Body of pancreas (tissue), 4 donors: ENCODE results near the gene CCDC83.

Experiments used
- POLR2A ChIP-seq, 3 donors: fragments of 450-650 bp; IDR thresholded peaks; one replicate each; pipeline ENCODE4 v1.6.1; 2016; ENCODE audit warnings: antibody characterized with exemption in 3 of 3, mild to moderate bottlenecking in 2 of 3
- TF ChIP-seq, protein P1 (sequence below), 7 experiments: fragments of 450-650 bp in 4 of 7; fragments of 200-600 bp in 3 of 7; sonication (generic) in 3 of 7; IDR thresholded peaks; one replicate each; pipeline ENCODE4 v1.5.1; 2016 to 2019; ENCODE audit warnings: antibody characterized with exemption in 7 of 7

DNA sequence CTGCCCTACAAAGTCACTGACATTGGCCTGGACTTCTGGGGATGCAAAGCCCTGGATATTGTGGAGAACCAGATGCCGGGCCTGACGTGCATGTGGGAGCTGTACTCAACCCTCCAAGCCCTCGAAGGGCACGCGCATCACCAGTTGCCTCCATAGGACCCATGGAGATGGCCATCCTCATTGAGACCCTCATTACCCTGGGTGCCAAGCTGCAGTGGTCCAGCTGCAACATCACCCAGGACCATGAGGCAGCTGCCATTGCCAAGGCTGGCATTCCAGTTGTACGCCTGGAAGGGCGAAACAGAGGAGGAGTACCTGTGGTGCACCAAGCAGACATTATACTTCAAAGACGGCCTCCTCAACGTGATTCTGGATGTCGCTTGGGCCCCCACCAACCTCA is 1.9 kb downstream of the CCDC83 start:
- TF ChIP-seq POLR2A (IDR thresholded peaks at IDR 0.05), result no peak
- TF ChIP-seq, protein P1, sequence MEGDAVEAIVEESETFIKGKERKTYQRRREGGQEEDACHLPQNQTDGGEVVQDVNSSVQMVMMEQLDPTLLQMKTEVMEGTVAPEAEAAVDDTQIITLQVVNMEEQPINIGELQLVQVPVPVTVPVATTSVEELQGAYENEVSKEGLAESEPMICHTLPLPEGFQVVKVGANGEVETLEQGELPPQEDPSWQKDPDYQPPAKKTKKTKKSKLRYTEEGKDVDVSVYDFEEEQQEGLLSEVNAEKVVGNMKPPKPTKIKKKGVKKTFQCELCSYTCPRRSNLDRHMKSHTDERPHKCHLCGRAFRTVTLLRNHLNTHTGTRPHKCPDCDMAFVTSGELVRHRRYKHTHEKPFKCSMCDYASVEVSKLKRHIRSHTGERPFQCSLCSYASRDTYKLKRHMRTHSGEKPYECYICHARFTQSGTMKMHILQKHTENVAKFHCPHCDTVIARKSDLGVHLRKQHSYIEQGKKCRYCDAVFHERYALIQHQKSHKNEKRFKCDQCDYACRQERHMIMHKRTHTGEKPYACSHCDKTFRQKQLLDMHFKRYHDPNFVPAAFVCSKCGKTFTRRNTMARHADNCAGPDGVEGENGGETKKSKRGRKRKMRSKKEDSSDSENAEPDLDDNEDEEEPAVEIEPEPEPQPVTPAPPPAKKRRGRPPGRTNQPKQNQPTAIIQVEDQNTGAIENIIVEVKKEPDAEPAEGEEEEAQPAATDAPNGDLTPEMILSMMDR (IDR thresholded peaks at IDR 0.05), result no peak
